ENCODE data around the gene OR10G3.

- TF ChIP-seq CTCF (IDR thresholded peaks at IDR 0.05) (no peak), ZFX (IDR thresholded peaks at IDR 0.05; ENCODE audit: borderline replicate concordance) (no peak)
Measured at GRCh38 chr14:21524575-21525490, 55.0 kb downstream of the OR10G3 start.

All from 22Rv1 (cell line).